GM18520 (cell line): ENCODE measurements around the gene ULK2.
"Not testable (repeated sequence)": the region's sequence is repeated elsewhere in the genome, so short reads cannot be mapped to it uniquely, and the experiment has no call there.

Source experiments
- ATAC-seq: cut with Tn5 transposase; IDR thresholded peaks from one replicate; pipeline ENCODE4 v1.9.1; 2021; ENCODE audit not compliant: unreplicated experiment

The ULK2 gene

GRCh38 chr17:19868079-19868395 lies 301 bp upstream of the ULK2 start:
- ATAC-seq: no peak

DNA sequence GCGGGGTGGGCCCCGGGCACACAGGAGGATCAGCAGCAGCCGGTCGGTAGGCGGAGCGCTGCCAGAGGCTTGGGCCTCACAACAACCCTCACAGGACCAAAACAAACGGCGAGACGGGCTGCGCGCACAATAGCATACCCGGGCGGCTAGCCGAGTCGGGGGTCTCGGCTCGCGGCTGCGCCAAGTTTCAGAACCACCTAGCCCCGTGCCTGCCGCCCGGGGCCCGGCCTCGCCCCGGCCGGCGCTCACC lies 732 bp downstream of the ULK2 start:
- no peak for ATAC-seq

GRCh38 chr17:19865021-19865420 lies 2.7 kb downstream of the ULK2 start:
- ATAC-seq: no peak

DNA sequence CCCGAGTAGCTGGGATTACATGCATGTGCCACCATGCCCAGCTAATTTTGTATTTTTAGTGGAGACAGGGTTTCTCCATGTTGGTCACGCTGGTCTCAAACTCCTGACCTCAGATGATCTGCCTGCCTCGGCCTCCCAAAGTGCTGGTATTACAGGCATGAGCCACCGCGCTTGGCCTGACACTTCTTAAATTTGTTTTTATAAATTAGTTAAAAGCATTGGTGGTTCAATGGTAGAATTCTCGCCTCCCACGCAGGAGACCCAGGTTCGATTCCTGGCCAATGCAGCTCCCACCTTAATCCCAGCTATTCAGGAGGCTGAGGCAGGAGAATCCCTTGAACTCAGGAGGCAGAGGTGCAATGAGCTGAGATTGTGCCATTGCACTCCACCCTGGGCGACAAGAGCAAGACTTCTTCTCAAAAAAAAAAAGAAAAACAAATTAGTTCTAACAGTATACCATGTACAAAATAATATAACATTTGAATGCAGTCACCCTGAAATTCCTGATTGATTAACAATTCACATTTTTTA lies 7.0 kb downstream of the ULK2 start:
- not testable (repeated sequence) for ATAC-seq

DNA sequence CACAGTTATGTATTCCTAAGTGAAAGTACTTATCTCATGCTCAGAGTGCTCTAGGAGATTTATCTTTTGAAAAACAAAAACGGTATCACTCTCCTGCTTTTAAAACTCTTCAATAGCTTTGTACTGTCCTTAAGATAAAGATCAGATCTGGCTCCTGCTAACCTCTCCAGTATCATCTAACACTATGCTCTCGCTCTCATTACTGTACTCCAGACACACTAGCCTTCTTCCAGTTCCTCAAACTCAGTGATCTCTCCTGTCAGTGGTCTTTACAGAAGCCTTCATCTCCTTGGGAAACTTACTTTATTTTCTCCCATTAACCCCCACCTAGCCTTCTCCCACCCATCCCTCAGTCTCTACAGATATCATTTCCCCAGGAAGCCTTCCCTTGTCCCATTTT lies 10.1 kb downstream of the ULK2 start:
- ATAC-seq: no peak

GRCh38 chr17:19833914-19834313 lies 33.8 kb downstream of the ULK2 start:
- ATAC-seq: no peak

DNA sequence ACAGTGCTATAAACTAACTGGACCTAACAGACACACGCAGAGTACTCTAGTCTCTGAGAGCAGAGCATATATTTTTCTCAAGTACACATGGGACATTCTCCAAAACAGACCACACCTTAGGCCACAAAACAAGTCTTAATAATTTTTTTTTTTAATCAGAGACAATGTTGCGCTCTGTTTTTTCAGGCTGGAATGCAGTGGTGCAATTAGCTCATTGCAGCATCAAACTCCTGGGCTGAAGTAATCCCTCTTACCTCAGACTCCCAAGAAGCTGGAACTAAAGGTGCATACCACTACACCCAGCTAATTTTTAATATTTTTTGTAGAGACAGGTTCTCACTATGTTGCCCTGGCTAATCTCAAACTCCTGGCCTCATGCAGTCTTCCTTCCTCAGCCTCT lies 37.7 kb downstream of the ULK2 start:
- no peak for ATAC-seq

DNA sequence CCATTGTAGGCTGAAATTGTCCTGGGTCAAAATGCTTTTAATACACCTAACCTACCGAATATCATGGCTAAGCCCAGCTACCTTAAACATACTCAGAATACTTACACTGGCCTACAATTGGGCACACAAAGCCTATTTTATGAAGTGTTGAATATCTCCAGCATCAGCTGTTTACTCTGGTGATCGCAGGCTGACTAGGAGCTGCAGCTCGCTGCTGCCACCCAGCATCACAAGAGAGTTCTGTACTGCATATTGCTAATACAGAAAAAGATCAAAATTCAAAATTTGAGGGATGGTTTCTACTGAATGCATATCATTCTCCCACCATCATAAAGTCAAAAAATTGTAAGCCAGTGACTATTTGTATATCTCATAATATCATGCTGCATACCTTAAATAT lies 55.3 kb downstream of the ULK2 start:
- ATAC-seq: no peak

GRCh38 chr17:19805006-19805405 lies 62.7 kb downstream of the ULK2 start:
- ATAC-seq: no peak

GRCh38 chr17:19800571-19800970 lies 67.2 kb downstream of the ULK2 start:
- ATAC-seq: no peak

- no peak for ATAC-seq
Observed at GRCh38 chr17:19799796-19800195, 67.9 kb downstream of the ULK2 start.

- no peak for ATAC-seq
Observed at GRCh38 chr17:19796457-19796856, 71.3 kb downstream of the ULK2 start.

DNA sequence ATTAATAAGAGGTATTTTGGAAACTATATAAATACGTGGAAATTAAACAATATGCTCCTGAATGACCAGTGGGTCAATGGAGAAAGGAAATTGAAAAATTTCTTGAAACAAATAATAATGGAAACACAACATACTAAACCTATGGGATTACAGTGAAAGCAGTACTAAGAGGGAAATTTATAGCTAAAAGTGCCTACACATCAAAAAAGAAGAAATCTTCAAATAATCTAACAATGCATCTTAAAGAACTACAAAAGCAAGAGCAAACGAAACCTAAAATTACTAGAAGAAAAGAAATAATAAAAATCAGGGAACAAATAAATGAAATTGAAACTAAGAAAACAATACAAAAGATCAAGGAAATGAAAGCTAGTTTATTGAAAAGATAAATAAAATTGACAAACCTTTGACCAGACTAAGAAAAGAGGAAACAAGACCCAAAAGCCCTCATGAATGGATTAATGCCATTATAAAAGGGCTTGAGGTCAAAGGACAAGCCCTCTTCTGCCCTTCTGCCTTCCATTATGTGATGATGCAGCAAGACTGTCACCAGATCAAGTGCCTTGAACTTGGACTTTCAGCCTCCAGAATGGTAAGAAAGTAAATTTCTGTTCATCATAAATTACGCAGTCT lies 75.7 kb downstream of the ULK2 start:
- ATAC-seq: no peak

DNA sequence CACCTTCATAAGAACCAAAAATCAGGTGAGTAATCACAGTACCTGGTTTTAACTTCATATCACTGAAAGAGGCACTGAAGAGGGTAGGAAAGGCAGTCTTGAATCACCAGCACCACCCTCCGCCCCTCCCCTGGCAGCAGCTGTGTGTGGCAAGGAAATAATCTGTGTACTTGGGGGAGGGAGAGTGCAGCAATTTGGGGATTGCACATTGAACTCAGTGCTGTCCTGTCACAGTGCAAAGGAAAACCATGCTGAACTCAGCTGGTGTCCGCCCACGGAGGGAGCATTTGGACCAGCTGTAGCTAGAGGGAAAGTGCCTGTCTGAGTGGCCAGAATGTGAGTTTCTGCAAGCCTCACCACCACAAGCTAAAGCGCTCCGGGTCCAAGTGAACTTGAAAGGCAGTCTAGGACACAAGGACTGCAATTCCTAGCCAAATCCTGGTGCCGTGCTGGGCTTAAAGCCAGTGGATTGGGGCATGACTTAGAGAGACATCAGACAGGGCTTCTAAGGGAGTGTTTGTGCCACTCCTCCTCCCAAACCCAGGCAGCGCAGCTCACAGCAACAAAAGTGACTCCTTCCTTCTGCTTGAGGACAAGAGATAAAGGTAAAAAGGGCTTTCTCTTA lies 79.9 kb downstream of the ULK2 start:
- no peak for ATAC-seq

DNA sequence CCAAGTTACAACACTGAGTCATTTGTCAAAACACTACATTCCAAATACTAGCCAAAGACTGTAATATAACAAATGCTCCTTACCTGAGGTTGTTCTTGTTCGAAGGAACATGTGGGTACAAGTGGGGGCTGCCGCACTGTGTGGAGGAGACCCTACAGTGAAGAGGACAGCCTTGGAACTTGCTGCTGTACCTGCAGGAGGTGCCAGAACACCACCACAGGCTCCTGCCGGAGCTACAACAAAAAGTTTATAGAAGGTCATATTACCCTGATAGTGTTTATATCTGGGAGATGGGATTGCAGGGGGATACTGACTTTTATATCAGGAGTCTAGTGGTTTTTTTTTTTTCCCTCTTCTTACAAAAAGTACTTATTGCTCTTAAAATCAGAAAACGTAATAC lies 81.9 kb downstream of the ULK2 start:
- no peak for ATAC-seq

DNA sequence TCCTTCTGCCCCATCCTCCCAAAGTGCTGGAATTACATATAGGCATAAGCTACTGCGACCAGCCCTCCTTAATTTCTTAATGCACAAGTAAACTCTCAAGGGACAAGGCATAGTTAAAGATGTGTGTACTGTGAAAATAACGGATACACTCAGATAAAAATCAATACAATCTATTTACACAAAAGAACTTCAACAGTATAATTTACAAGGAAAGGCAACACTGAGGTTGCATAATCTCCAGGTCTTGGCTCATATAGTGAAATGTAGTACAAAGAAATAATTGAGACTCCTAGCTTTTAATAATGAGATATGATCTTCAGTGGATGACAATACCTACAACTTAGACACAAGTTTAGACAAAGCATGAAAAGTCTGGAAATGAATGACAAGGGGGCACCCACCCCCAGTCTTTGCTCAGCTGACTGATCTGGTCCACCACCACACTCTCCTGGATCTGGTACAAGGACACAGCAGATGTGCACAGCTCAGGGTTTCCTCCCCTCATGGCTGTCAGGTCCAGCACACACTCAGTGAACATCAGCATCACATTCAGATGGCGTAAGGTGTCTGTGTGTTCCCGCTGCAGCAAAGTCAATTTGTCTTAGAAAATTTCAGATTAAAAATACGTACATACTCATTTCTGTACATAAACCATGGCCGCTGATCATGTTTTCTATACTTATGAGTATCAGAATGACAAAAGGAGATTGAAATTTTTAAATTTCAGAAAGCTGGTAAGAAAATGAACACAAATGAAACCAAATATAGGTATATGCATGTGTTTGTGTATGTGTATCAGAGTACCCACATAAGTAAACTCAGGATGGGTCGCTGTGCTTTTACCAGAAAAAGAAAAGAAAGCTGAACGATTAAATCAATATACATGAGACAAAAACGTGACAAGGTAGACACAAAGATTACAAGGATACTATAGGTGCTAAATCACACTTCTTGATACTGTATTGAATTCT lies 86.0 kb downstream of the ULK2 start:
- ATAC-seq: no peak

DNA sequence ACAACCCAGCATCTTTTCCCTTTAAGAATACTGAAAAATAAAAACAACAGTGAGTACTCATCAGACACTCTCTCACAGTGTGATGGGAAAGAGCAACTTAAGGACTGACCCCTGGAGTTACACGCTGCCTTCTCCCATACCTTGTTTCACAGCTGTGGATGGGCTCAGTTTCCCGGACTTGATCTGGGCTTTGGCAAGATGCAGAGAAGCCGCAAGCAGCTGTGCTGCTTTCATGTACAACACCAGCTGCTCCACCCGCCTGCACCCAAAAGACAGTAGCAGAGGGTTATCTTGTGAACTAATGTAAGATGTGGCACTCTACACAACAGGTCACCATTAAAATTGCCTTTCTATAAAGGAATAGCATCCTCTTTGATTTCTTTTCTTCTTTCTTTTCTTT lies 86.9 kb downstream of the ULK2 start:
- no peak for ATAC-seq

- no peak for ATAC-seq
Observed at GRCh38 chr17:19773534-19773933, 94.2 kb downstream of the ULK2 start.

DNA sequence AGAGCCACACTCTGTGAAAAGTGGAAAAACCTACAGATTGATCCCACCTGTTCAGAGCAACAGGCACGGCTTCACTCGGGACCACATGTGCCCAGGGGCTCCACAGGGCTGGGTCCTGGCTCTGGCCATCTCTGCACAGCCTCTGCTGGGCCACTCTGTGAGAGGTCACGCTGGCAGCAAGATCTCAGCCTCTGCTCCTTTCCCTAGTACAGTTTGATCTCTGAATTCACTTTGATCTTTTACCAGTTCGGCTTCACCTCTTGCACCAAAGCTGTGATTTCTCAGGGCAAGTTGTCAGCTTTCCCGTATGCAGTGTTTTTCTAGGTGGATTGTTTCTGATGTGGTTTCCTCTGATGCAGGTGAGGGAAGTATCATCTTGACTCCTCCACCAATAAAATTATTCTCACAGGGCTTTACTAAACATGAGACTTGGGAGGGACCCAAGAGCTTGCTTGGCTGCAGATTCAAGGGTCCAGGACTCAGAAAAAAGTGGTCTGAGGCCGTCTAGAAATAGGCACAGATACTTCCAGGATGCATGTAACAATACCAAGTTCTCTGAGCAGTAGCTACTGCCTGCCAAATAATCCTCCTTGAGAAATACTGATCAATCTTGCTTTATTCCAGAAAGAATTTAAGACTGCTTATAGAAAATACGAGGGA lies 95.6 kb downstream of the ULK2 start:
- ATAC-seq: no peak

- ATAC-seq: no peak
Observed at GRCh38 chr17:19770985-19771735, 96.6 kb downstream of the ULK2 start.
